GM08714 (cell line): ENCODE measurements around the gene CABLES1.

Source experiments
- H3K4me3 ChIP-seq: fragments of 200-500 bp; sonication (Bioruptor generic); 2 replicates; pipeline ENCODE4 v1.5.1; 2014; ENCODE audit warnings: mild to moderate bottlenecking, low read length, inconsistent platforms
- ZNF274 ChIP-seq: IDR thresholded peaks from 2 replicates; pipeline ENCODE4 v1.6.1; 2012; ENCODE audit warnings: mild to moderate bottlenecking, low read depth, low read length

Gene CABLES1

DNA sequence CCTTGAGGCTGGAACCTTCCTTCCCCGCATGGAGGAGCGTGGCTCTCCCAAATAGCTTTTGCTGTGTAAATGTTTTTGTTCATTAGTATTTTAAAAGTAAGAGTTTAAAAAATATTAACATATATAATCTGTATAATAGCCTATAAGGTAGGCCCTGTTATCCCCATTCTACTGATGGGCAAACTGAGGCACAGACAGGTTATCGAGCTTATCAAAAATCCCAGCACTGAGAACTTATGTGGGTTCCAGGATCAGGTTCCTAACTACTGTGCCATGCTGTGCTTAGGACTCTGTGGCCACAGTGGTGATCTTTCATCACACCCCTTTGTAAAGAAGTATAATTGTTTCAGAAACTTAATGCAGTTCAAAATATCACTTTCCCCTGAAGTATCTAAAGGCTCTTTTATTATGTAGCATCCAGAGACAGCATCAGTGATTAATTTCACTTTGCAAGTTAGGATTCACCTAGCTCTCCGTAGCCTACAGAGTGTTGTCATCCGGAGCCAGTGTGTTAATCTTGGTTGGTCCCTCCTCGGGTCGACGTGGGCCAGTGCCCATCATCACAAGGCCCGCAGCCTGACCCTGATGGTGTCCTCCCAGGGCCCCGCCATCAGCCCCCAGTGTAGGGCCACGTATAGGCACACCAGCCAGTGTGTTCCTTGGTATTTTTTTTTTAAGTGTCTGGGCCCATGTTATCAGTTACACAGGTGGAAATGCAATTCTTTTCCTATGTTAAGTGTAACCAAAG lies 28.7 kb downstream of the CABLES1 start:
- TF ChIP-seq ZNF274: no peak
- no peak overlapping the region for H3K4me3 ChIP-seq

GRCh38 chr18:23165271-23166068 lies 30.2 kb downstream of the CABLES1 start:
- H3K4me3 ChIP-seq: no peak overlapping the region
- no peak for TF ChIP-seq ZNF274

- H3K4me3 ChIP-seq: no peak overlapping the region
- no peak for TF ChIP-seq ZNF274
Observed at GRCh38 chr18:23166891-23167541, 31.7 kb downstream of the CABLES1 start.

DNA sequence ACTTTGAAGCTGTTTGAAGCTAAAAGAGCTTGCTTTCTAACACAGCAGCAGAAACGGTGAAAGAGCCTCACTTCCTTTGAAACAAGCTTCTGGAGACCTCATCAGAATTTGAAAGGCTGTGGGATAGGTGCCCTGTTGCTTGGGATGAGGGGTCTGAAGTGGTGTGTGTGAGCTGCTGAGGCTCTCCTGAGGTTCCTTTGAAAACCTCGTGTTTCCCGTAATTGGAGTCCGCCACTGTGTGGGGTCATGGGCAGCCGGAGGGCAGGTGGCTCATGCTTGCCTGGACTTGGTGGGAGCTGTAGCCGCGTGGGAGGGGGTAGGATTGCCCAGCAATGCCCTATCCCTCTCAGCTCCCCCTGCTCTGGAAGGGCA lies 34.4 kb downstream of the CABLES1 start:
- no peak overlapping the region for H3K4me3 ChIP-seq
- no peak for TF ChIP-seq ZNF274

DNA sequence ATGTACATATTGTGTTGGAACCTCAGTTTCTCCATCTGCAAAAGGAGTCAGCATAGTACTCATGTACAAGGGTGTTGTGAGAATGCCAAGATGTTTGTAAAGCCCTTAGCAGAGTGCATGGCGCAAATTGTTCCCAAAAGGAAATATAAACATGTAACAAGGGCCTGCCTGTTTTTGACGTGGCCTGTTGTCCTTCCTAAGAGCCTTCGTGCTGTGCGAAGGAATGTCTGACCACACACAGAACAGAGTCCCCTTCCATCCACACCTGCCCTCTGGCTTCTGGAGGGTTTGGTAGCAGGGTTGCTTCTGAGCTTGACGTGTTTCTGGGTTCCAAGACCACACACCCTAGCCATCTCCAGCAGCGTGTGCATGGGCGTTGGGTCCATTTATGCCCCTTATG lies 34.9 kb downstream of the CABLES1 start:
- no peak overlapping the region for H3K4me3 ChIP-seq
- TF ChIP-seq ZNF274: no peak

- H3K4me3 ChIP-seq: no peak overlapping the region
- no peak for TF ChIP-seq ZNF274
Observed at GRCh38 chr18:23171581-23172156, 36.4 kb downstream of the CABLES1 start.

- TF ChIP-seq ZNF274: no peak
- no peak overlapping the region for H3K4me3 ChIP-seq
Observed at GRCh38 chr18:23172591-23173380, 37.5 kb downstream of the CABLES1 start.

DNA sequence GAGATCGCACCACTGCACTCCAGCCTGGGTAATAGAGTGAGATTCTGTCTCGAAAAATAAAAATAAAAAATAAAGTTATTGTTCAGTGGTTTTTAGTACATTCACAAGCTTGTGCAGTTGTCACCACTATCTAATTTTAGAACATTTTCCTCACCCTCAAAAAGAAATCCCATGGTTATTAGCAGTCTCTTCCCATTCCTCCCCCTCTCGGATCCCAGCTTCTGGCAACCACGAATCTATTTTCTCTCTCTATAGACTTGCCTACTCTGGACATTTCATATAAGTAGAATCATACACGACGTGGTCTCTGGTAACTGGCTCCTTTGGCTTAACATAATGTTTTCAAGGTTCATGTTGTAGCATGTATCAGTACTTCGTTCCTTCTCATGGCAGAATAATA lies 38.6 kb downstream of the CABLES1 start:
- no peak for TF ChIP-seq ZNF274
- no peak overlapping the region for H3K4me3 ChIP-seq

GRCh38 chr18:23176701-23177432 lies 41.6 kb downstream of the CABLES1 start:
- no peak for TF ChIP-seq ZNF274
- H3K4me3 ChIP-seq: no peak overlapping the region

- TF ChIP-seq ZNF274: no peak
Observed at GRCh38 chr18:23177433-23178072, 42.3 kb downstream of the CABLES1 start.

GRCh38 chr18:23178201-23178600 lies 42.9 kb downstream of the CABLES1 start:
- H3K4me3 ChIP-seq: no peak overlapping the region
- no peak for TF ChIP-seq ZNF274

More at GRCh38 chr18:23177433-23178072, 42.3 kb downstream of the CABLES1 start:
- H3K4me3 ChIP-seq: no peak overlapping the region

DNA sequence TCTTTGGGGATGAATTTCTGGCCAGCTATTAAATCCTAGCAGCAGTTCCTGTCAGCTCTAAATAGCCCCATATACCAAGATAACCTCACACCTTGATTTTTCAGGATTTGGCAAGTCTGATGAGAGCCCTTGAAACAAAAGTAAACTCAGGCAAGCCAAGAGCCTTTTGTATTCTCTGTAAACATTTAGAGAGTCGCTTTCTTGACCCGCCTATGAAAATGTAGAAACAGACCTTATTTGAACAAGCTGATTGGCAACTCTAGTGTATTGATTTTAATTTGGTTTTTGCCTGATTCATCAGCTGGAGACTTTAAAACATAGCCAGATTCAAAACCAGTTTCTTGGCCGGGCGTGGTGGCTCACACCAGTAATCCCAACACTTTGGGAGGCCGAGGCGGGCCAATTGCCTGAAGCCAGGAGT lies 43.4 kb downstream of the CABLES1 start:
- no peak overlapping the region for H3K4me3 ChIP-seq

More for the DNA sequence above, 43.4 kb downstream of the CABLES1 start:
- TF ChIP-seq ZNF274: no peak
